HT1080 (cell line): ENCODE results near the gene PTPRN2. TPM values are rescaled to one million over a fixed set of nuclear protein-coding genes. Genes with fewer than 3 reads are reported as not detected.

Experiments used
- DNase-seq: peaks from one replicate; pipeline ENCODE4 v3.0.0-alpha.2; 2015; ENCODE audit warnings: low read depth
- total RNA-seq: library from RNA; depleted of rRNA; stranded (reverse); fragments of >200 nt; shearing (Covaris generic); gene quantifications from 2 replicates; pipeline ENCODE4 v1.2.3, GENCODE V29; 2014

PTPRN2 gene
- total RNA-seq, 1 experiment from 2014 or later = 0.31 TPM

DNA sequence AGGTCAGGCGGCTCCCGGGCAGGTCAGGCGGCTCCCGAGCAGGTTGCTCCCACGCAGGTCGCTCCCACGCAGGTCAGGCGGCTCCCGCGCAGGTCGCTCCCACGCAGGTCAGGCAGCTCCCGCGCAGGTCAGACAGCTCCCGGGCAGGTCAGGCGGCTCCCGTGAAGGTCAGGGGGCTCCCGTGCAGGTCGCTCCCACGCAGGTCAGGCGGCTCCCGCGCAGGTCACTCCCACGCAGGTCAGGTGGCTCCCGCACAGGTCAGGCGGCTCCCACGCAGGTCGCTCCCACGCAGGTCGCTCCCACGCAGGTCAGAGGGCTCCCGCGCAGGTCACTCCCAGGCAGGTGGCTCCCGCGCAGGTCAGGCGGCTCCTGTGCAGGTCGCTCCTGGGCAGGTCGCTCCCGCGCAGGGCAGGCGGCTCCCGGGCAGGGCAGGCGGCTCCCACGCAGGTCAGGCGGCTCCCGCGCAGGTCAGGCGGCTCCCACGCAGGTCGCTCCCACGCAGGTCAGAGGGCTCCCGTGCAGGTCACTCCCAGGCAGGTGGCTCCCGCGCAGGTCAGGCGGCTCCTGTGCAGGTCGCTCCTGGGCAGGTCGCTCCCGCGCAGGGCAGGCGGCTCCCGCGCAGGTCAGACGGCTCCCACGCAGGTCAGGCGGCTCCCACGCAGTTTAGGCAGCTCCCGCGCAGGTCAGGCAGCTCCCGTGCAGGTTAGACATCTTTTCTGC is 30.7 kb downstream of the PTPRN2 start:
- DNase-seq = no peak

GRCh38 chr7:158555034-158555520 is 32.5 kb downstream of the PTPRN2 start:
- no peak for DNase-seq

GRCh38 chr7:158550886-158551452 is 36.7 kb downstream of the PTPRN2 start:
- DNase-seq = no peak

DNA sequence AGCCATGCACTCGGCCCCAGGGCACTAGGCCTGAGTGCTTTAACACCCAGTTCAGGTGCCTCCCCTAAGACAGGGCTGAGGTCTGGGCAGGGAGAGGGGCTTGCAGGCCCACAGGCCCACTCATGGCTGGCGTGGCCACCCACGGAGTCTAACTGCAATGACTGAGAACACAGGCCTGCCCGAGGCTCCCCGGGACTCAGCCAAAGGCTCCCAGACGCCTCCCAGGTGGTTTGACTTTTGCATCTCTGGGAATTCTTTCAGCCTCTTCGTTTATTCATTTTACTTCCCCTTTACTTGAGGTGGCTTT is 37.3 kb downstream of the PTPRN2 start:
- no peak for DNase-seq

DNA sequence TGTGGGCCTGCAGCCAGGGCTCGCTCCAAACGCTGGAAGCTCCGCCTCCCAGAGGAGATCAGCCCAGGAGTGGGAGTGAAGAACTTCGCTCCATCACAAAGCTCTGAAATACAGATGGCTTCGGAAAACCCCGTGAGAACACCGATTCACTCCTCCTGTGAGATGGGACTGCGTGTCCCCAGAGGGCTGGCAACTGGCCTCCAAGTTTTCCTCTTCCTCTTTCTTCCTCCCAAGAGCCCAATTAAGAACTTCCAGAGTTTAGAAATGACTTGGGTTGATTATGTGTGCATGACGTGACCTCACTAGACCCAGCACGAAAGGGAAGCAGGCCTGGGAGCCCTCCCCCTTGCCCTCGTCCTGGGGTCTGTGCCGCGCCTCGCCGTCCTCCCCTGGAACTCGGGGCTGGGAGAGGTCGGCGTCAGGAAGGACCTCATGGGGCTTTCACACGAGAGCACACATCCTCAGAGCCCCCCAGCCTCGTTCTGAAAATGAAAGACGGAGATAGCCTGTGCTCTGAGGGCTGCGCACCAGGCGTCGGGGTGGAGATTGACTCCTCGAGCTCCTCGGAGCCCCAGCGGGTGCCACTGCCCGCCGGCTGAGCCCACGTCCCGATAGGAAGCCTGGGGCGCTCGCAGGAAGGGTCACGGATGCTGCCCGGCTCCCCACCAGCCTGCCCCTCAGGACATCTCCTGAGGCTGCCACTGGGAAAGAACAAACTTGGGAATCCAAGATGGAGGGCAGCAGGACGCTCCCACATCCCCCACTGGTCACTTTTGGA is 37.8 kb downstream of the PTPRN2 start:
- no peak for DNase-seq

- DNase-seq = no peak
These were observed 38.4 kb downstream of the PTPRN2 start for GRCh38 chr7:158549176-158549615.

GRCh38 chr7:158548726-158549125 is 38.9 kb downstream of the PTPRN2 start:
- no peak for DNase-seq

DNA sequence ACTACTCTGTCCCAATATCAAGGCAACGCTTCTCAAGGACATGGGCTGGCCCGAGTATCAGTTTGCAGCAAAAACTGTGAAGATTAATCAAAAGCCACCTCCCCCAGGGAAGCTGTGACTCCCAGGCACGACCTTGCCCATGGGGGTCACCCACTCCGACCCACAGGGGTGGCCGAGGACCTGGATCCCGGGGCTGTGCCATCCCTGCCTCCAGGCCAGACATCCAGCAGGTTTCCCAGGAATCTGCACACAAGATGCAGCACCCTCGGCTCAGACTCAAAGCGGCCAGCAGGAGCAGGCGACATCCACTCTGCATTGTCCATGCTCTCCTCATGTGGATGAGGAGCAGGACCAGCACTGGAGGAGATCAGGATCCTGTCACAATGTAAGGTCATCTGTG is 39.8 kb downstream of the PTPRN2 start:
- no peak for DNase-seq

DNA sequence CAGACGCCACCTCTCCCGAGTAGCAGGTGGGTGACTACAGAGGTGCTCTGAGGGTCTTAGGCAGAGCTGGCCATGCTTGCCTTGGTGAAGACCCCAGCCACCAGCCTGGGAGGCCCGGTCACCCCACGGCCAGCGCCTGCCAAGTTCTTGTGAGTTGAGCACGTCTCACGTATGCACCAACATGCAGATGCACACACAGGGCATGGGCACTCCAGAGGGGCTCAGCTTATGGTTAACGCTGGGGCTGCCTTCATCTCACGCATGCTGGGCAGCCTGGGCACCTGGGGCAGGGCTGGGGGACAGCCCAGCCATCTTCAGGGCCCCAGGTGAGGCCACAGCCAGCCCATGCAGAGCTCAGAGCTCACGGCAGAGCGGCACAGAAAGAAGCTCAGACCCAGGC is 41.0 kb downstream of the PTPRN2 start:
- no peak for DNase-seq

DNA sequence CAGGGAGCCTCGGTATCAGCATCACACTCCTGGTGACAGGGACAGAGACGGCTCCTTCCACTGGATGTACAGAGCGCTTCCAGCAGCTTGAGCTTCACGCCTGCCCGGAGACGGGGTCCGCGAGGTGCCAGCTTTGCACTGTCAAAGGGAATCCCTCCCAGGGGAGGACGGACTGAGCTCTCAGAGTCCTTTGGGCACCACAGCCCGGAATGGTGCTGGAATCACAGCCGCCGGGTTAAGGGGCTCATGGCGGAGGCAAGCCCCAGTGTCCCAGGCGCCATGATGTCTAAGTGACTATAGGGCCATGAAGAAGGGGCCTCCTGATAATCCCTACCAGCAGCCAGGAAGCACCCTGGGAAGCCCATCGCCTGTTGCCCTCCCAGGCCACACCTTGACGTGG is 41.4 kb downstream of the PTPRN2 start:
- no peak for DNase-seq

DNA sequence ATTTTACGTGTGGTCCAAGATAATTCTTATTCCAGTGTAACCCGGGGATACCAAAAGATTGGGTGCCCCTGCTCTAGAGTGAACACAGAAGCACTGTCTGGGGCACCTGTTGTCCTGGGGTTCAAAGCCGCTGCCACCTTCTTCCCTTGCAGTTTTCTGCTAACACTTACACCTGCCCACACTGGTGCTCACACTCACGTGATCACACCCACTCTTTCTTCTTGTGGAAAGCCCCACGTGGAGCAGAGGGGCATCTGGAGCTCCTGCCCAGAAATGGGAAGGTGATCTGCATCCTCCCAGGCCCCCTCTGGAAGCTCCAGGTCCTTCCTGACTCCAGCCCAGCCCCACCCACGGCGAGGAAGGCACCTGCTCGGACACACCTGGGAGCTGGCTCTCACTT is 42.9 kb downstream of the PTPRN2 start:
- no peak for DNase-seq

- DNase-seq = no peak
These were observed 43.8 kb downstream of the PTPRN2 start for GRCh38 chr7:158543840-158544239.

- DNase-seq = no peak
These were observed 44.7 kb downstream of the PTPRN2 start for GRCh38 chr7:158542651-158543566.

DNA sequence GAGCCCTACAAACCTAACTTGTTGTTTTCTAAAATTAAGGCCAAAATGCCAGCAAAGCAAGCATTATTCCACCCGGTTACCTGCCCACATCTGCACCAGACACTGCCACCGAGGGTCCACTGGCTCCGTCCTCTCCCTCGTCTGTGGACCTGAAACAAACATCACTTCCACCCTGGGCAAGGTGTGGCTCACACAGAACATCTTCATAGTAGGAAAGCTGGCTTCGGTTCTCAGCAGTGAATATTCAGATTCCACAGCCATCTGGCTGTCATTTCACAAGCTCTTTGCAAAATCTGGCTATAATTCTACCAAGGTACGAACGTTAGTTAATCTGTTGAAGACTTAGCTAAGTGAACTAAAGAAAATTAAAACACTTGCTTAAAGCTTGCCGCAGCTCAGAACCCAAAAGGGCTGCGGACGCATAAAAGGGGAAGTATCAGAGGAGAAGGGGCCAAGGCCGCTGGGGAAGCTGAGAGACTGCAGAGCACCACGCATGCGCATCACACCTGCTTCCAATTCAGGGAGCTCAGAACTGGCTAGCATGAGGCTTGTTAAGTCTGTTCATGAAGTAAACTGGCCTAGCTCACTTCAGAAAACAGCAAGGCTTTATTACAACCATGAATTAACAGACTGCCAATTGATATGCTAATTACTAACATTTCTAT is 46.1 kb downstream of the PTPRN2 start:
- no peak for DNase-seq

- DNase-seq = no peak
These were observed 47.9 kb downstream of the PTPRN2 start for GRCh38 chr7:158539711-158540146.

GRCh38 chr7:158538156-158538946 is 49.3 kb downstream of the PTPRN2 start:
- no peak for DNase-seq

GRCh38 chr7:158537516-158537882 is 50.1 kb downstream of the PTPRN2 start:
- no peak for DNase-seq

- DNase-seq = no peak
These were observed 50.6 kb downstream of the PTPRN2 start for GRCh38 chr7:158536871-158537515.

GRCh38 chr7:158535079-158535478 is 52.5 kb downstream of the PTPRN2 start:
- no peak for DNase-seq

DNA sequence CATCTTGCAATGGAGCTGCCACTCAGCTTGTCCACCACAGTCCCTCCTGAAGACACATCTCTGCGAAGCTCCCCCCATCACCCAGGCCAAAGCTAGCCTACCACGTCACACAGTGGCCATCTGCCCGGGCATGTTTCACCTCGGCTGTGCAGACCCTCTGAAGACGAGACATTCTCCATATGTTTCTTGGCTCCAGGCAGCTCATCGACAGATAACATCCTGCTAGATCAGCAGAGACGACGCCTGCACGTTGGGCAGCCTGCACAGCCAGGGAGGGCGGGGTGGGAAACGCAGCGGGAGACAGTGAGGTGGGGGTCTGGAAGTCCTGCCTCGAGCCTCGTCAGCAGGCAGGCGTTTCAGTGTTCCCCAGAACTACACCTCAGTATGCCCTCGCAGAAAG is 53.0 kb downstream of the PTPRN2 start:
- no peak for DNase-seq
